Fibroblast of skin of back (primary cell): ENCODE results near the gene RPS6KA1.
"Not testable (repeated sequence)": the region's sequence is repeated elsewhere in the genome, so short reads cannot be mapped to it uniquely, and the experiment has no call there.

Experiments used
- DNase-seq: peaks from one replicate; pipeline ENCODE4 v3.0.0-alpha.2; 2013

The RPS6KA1 gene

DNA sequence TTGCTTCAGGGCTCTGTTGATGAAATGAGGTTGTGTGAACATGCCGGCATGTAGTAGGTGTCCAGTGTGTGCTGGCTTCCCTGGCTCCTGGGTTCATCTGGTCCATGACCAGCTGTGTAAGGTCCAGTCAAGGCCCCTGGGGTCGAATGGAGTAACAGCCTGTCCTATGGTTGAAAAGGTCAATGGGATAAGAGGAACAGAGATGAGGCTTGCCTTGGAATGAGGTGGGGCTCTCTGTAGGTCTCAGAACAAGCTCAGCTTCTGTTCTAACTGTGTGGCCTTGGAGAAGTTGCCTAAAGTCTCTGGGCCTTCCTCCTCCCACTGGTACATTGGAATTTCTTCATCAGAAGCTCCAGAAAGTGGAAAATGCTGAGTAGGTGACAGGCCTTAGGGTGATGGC lies 26.6 kb downstream of the RPS6KA1 start:
- no peak for DNase-seq

- DNase-seq: no peak
Measured at GRCh38 chr1:26557008-26557407, 27.4 kb downstream of the RPS6KA1 start.

DNA sequence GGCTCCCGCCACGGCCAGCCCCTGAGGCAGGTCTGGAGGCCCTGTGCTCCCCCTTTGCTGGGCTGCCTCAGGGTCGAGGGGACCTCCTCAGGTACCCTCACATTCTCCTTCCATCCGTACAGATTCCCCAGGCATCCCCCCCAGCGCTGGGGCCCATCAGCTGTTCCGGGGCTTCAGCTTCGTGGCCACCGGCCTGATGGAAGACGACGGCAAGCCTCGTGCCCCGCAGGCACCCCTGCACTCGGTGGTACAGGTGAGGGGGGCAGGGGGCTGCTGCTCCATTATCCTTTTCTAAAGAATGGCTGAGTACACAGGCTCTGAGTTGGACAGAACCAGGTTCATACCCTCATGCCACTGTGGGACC lies 29.1 kb downstream of the RPS6KA1 start:
- no peak for DNase-seq

DNA sequence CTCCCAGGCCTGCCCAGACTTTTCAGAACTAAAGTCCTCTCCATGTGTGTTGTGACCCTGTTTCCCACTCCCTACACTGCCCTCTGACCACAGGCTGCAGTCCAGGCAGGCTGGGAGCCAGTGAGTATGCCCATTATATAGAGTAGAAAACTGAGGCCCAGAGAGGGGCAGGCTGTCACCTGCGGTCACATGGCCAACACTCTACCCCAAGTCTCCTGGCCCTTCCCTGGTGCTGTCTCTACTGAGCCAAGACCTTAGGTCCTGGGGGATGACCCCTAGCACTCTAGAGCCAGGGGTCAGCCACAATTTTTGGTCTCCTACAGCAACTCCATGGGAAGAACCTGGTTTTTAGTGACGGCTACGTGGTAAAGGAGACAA lies 30.8 kb downstream of the RPS6KA1 start:
- DNase-seq: no peak

DNA sequence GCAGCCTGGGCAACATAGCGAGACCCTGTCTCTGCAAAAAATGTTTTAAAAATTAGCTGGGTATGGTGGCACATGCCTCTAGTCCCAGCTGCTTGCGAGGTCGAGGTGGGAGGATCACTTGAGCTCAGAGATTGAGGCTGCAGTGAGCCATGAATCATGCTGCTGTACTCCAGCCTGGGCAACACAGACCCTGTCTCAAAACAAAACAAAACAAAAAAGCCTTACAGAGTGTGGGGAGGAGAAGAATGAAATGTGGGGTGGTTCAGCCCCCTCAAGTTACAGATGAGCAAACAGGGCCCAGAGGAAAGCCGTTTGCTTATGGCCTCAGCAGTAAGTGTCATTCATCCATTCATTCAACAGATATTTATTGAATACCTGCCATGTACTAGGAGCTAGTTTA lies 40.7 kb downstream of the RPS6KA1 start:
- no peak for DNase-seq

GRCh38 chr1:26571381-26571780 lies 41.8 kb downstream of the RPS6KA1 start:
- DNase-seq: no peak

DNA sequence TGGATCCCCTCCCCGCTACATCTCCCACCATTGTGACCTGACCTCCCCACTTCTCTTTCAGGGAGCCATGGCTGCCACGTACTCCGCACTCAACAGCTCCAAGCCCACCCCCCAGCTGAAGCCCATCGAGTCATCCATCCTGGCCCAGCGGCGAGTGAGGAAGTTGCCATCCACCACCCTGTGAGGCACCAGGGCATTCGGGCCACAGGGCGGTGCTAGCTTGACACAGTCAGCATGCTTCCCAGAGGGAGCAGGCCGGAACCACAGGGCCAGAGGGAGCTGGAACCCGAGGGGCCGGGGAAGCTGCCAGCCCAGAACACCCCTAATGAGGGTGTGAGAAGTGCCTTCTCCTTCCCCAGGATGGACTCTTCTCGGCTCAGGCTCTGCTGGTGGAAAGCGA lies 44.5 kb downstream of the RPS6KA1 start:
- no peak for DNase-seq

GRCh38 chr1:26574719-26575251 lies 45.2 kb downstream of the RPS6KA1 start:
- DNase-seq: no peak

- DNase-seq: no peak
Measured at GRCh38 chr1:26575348-26575747, 45.8 kb downstream of the RPS6KA1 start.

DNA sequence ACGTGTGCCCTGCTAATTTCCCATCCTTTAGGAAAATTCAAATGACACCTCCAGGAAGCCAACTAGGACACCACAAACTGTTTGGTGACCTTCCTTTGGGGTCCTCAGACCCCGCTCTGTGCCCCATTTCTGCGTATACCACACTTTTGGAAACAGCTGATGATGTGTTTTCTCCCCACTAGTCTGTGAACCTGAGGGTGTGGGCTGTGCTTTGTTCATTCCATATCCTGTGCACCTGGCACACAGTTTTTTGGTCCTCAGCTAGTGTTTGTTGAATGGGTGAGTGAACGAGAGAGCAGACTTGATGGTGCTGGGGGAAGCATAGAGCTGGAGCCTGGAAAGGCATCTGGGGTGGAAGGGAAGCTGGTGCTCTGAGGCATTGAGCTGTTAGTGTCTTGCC lies 48.6 kb downstream of the RPS6KA1 start:
- DNase-seq: no peak

- no peak for DNase-seq
Measured at GRCh38 chr1:26579681-26580111, 50.1 kb downstream of the RPS6KA1 start.

DNA sequence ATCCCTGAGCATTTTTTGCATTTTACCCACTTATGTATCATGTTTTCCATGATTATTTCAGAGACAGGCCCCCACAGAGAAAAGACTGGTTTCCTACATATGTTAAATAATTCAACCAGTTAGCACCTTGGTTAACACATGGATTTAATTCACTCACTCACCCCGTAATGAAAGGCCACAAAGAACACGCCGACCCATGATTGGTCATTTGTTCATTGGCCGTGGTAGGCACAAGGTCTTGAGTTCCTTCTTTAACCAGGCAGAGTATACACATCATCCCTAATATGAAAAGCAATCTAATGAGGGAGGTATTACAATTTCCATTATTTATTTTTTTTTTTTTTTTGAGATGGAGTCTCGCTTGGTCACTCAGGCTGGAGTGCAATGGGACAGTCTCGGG lies 50.6 kb downstream of the RPS6KA1 start:
- DNase-seq: no peak

GRCh38 chr1:26581287-26581651 lies 51.7 kb downstream of the RPS6KA1 start:
- no peak for DNase-seq

DNA sequence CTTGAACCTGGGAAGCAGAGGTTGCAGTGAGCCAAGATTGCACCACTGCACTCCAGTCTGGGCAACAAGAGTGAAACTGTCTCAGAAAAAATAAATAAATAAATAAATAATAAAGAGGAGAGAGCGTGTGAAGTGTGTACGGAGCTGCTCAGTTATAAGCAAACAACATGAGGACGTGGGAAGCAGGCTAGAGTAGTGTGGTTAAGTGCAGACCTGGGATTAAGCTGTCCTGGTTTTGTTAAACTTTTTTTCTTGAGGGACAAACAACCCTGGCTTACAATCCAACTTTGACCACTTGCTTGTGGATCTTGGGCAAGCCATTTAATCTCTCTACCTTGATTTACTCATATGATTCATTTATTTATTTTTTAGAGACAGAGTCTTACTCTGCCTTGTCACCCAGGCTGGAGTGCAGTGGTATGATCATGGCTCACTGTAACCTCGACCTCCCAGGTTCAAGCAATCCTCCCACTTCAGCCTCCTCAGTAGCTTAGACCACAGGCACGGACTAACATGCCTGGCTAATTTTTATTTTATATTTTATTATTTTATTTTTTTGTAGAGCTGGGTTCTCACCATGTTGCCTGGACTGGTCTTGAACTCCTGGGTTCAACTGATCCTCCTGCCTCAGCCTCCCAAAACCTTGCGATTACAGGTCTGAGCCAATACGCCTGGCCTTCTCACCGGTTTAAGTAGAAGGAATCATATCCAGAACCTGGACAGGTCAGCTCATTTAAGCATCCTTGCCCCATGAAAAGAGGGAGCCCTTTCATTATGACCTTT lies 52.7 kb downstream of the RPS6KA1 start:
- no peak for DNase-seq

GRCh38 chr1:26582836-26583460 lies 53.4 kb downstream of the RPS6KA1 start:
- peak; percentile 27 for DNase-seq

- no peak for DNase-seq
Measured at GRCh38 chr1:26583646-26584485, 54.3 kb downstream of the RPS6KA1 start.

DNA sequence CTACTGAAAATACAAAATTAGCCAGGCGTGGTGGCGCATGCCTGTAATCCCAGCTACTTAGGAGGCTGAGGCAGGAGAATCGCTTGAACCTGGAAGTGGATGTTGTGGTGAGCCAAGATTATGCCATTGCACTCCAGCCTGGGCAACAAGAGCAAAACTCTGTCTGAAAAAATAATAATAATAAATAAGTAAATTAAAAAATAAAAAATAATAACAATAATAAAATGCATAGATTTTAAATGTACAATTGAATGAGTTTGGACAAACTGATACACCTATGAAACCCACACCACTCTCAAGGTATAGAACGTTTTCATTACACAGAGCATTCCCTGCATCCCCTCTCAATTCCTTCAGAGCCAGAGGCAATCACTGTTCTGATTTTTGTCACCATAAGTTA lies 55.0 kb downstream of the RPS6KA1 start:
- not testable (repeated sequence) for DNase-seq

- no peak for DNase-seq
Measured at GRCh38 chr1:26585471-26585870, 55.9 kb downstream of the RPS6KA1 start.

DNA sequence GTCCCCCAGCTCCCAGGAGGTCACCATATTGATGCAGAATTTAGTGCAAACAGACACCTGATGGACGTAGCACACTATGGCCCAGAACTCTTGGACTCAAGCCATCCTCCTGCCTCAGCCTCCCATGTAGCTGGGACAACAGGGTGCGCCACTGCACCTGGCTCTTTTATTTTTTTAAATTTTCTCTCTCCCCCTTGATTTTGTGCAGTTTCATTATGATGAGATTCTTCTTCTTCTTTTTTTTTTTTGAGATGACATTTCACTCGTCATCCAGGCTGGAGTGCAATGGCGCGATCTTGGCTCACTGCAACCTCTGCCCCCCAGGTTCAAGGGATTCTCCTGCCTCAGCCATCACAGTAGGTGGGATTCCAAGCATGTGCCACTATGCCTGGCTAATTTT lies 63.8 kb downstream of the RPS6KA1 start:
- DNase-seq: no peak

DNA sequence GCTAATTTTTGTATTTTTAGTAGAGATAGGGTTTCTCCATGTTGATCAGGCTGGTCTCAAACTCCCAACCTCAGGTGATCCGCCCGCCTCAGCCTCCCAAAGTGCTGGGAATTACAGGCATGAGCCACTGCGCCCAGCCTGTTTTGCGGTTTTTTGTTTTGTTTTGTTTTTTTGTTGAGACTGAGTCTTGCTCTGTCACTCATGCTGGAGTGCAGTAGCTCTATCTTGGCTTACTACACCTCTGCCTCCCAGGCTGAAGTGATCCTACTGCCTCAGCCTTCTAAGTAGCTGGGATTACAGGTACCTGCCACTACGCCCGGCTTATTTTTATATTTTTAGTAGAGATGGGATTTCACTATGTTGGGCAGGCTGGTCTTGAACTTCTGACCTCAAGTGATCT lies 65.0 kb downstream of the RPS6KA1 start:
- not testable (repeated sequence) for DNase-seq

DNA sequence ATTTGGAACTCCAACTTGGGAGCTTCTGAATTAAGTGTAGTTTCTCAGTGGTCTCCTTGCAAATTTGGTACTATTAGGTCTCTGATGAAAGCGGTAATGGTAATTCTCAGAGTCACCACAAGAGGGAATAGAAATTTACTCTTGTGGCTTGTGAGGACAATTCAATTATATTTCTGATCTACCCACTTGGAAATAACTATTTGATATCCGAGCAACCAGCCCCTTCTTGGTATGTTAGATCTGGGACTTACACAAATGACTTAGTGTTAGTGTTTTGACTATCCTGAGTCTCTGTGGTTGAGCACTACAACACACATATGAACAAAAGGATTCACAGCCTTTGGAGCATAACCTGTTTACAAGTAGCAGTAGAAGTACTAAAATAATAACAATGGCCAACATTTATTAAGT lies 68.1 kb downstream of the RPS6KA1 start:
- peak; percentile 63 for DNase-seq

DNA sequence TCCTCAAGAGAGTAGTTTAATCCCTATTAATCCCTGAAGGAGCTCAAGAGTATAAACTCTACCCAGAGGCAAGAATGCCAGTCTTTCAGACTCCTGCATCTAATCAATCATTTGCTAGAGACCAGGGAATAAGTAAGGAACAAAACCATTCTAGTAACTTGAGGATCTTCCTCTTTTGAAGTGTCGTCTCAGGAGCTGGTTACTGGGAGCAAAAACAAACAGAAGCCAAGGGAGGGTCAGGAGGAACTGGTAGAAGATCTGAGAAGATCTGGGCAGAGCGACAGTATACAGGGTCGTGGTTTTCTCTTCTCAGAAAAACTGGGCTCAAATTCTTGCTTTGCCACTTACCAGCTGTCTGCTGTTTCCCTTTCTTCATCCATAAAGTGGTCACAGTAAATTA lies 69.3 kb downstream of the RPS6KA1 start:
- no peak for DNase-seq

GRCh38 chr1:26602378-26602959 lies 72.9 kb downstream of the RPS6KA1 start:
- DNase-seq: peak; percentile 67
